ENCODE data around the gene LRRK2.

The LRRK2 gene

GRCh38 chr12:40263616-40264409 is 39.0 kb downstream of the LRRK2 start:
- H4K20me1 ChIP-seq (ENCODE audit: insufficient read depth, low read length, poor library complexity, severe bottlenecking), result no peaks in the 10 kb centered on the region
- no peak overlapping the region for H3K9ac ChIP-seq (ENCODE audit: low read depth, low read length, poor library complexity, severe bottlenecking)
- no peak for TF ChIP-seq EZH2phosphoT487 (IDR thresholded peaks at IDR 0.05; ENCODE audit: borderline replicate concordance)
- H3K79me2 ChIP-seq (ENCODE audit: insufficient read depth, low read length), result no peaks in the 10 kb centered on the region
- no peaks in the 10 kb centered on the region for H3K36me3 ChIP-seq (ENCODE audit: insufficient read depth, low read length)
- H3K4me1 ChIP-seq (ENCODE audit: insufficient read depth, low read length, poor library complexity, severe bottlenecking), result no peaks in the 10 kb centered on the region
- H3K4me2 ChIP-seq (ENCODE audit: low read depth, low read length, poor library complexity, severe bottlenecking), result no peak overlapping the region
- no peaks in the 10 kb centered on the region for H3K9me2 ChIP-seq (replicated peaks; ENCODE audit: low read depth, low read length)
- H3K9me3 ChIP-seq (ENCODE audit: insufficient read depth, low read depth, low read length), result no peaks in the 10 kb centered on the region
- no peak overlapping the region for H3K4me3 ChIP-seq (ENCODE audit: low read length, poor library complexity, severe bottlenecking)
- H3F3A ChIP-seq (ENCODE audit: low read depth), result no peaks in the 10 kb centered on the region
- no peaks in the 10 kb centered on the region for H3K27me3 ChIP-seq (ENCODE audit: insufficient read depth, low read length, poor library complexity, severe bottlenecking)
- no peak overlapping the region for H2AFZ ChIP-seq (ENCODE audit: low read length)

GRCh38 chr12:40271981-40272664 is 47.3 kb downstream of the LRRK2 start:
- H3K9me3 ChIP-seq (ENCODE audit: insufficient read depth, low read depth, low read length), result no peaks in the 10 kb centered on the region
- H3K4me1 ChIP-seq (ENCODE audit: insufficient read depth, low read length, poor library complexity, severe bottlenecking), result no peaks in the 10 kb centered on the region
- no peak overlapping the region for H2AFZ ChIP-seq (ENCODE audit: low read length)
- no peaks in the 10 kb centered on the region for H3K27me3 ChIP-seq (ENCODE audit: insufficient read depth, low read length, poor library complexity, severe bottlenecking)
- TF ChIP-seq CTCF (conservative IDR thresholded peaks at IDR 0.05; ENCODE audit: low read length) (no peak), EZH2phosphoT487 (IDR thresholded peaks at IDR 0.05; ENCODE audit: borderline replicate concordance) (no peak)
- no peaks in the 10 kb centered on the region for H3K36me3 ChIP-seq (ENCODE audit: insufficient read depth, low read length)
- H3K9me2 ChIP-seq (replicated peaks; ENCODE audit: low read depth, low read length), result no peaks in the 10 kb centered on the region; the same call in 1 of the 2 replicates
- H3K79me2 ChIP-seq (ENCODE audit: insufficient read depth, low read length), result no peaks in the 10 kb centered on the region
- no peaks in the 10 kb centered on the region for H4K20me1 ChIP-seq (ENCODE audit: insufficient read depth, low read length, poor library complexity, severe bottlenecking)
- no peak overlapping the region for H3K4me2 ChIP-seq (ENCODE audit: low read depth, low read length, poor library complexity, severe bottlenecking)
- no peak overlapping the region for H3K4me3 ChIP-seq (ENCODE audit: low read length, poor library complexity, severe bottlenecking)
- H3F3A ChIP-seq (ENCODE audit: low read depth), result no peaks in the 10 kb centered on the region
- H3K9ac ChIP-seq (ENCODE audit: low read depth, low read length, poor library complexity, severe bottlenecking), result no peak overlapping the region

GRCh38 chr12:40281791-40282364 is 57.1 kb downstream of the LRRK2 start:
- Histone ChIP-seq H3K4me3 (ENCODE audit: low read length, poor library complexity, severe bottlenecking) (no peak overlapping the region), H3F3A (ENCODE audit: low read depth) (no peaks in the 10 kb centered on the region), H2AFZ (ENCODE audit: low read length) (no peak overlapping the region), H3K4me2 (ENCODE audit: low read depth, low read length, poor library complexity, severe bottlenecking) (no peak overlapping the region), H4K20me1 (ENCODE audit: insufficient read depth, low read length, poor library complexity, severe bottlenecking) (no peaks in the 10 kb centered on the region), H3K79me2 (ENCODE audit: insufficient read depth, low read length) (no peaks in the 10 kb centered on the region), H3K9me2 (replicated peaks; ENCODE audit: low read depth, low read length) (no peaks in the 10 kb centered on the region), H3K36me3 (ENCODE audit: insufficient read depth, low read length) (no peaks in the 10 kb centered on the region), H3K4me1 (ENCODE audit: insufficient read depth, low read length, poor library complexity, severe bottlenecking) (no peaks in the 10 kb centered on the region), H3K27me3 (ENCODE audit: insufficient read depth, low read length, poor library complexity, severe bottlenecking) (no peaks in the 10 kb centered on the region), H3K9me3 (ENCODE audit: insufficient read depth, low read depth, low read length) (no peaks in the 10 kb centered on the region), H3K9ac (ENCODE audit: low read depth, low read length, poor library complexity, severe bottlenecking) (no peak overlapping the region)
- TF ChIP-seq CTCF (conservative IDR thresholded peaks at IDR 0.05; ENCODE audit: low read length), result no peak
- TF ChIP-seq EZH2phosphoT487 (IDR thresholded peaks at IDR 0.05; ENCODE audit: borderline replicate concordance), result no peak
